NB4 (cell line): Measurements from ENCODE around the gene PLCXD1.
"Not testable (repeated sequence)": the region's sequence is repeated elsewhere in the genome, so short reads cannot be mapped to it uniquely, and the experiment has no call there.

Experiments used
- DNase-seq: peaks from one replicate; pipeline ENCODE4 v3.0.0; 2010; ENCODE audit warnings: low read depth
- H3K4me3 ChIP-seq: one replicate; pipeline ENCODE4 v1.5.1; 2011; ENCODE audit warnings: mild to moderate bottlenecking, low read depth, low read length, moderate library complexity
- MYC ChIP-seq: IDR thresholded peaks from 2 replicates; pipeline ENCODE4 v1.6.1; 2011; ENCODE audit warnings: low read depth, low read length
- POLR2A ChIP-seq: IDR thresholded peaks from 2 replicates; pipeline ENCODE4 v1.6.1; 2011; ENCODE audit warnings: mild to moderate bottlenecking; ENCODE audit not compliant: insufficient read length; ENCODE audit errors: extremely low read depth
- TF ChIP-seq, protein P1 (sequence below): IDR thresholded peaks from one replicate; pipeline ENCODE4 v1.5.1; 2012; ENCODE audit warnings: low read depth, low read length
- TF ChIP-seq, protein P2 (sequence below): IDR thresholded peaks from 2 replicates; pipeline ENCODE4 v1.6.1; 2011; ENCODE audit warnings: low read depth, low read length

PLCXD1 gene

DNA sequence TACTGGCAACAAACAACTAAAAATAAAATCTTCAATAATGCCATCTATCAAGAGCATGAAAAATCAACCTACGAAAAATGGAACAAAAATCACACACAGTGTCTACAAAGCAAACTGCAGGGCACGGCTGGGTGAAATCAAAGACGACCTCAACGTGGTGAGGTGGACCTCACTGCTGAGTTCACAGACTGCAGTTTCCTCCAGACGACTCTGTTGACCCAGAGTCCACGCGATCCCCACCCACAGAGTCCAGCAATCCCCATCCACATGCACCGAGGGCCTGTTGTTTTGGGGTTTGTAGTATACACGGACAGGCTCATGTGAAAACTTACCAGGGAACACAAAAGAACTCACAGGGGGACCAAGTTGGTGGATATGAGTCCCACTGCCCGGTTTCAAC lies 68.5 kb downstream of the PLCXD1 start:
- TF ChIP-seq, protein P1, sequence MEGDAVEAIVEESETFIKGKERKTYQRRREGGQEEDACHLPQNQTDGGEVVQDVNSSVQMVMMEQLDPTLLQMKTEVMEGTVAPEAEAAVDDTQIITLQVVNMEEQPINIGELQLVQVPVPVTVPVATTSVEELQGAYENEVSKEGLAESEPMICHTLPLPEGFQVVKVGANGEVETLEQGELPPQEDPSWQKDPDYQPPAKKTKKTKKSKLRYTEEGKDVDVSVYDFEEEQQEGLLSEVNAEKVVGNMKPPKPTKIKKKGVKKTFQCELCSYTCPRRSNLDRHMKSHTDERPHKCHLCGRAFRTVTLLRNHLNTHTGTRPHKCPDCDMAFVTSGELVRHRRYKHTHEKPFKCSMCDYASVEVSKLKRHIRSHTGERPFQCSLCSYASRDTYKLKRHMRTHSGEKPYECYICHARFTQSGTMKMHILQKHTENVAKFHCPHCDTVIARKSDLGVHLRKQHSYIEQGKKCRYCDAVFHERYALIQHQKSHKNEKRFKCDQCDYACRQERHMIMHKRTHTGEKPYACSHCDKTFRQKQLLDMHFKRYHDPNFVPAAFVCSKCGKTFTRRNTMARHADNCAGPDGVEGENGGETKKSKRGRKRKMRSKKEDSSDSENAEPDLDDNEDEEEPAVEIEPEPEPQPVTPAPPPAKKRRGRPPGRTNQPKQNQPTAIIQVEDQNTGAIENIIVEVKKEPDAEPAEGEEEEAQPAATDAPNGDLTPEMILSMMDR, result no peak
- TF ChIP-seq, protein P2, sequence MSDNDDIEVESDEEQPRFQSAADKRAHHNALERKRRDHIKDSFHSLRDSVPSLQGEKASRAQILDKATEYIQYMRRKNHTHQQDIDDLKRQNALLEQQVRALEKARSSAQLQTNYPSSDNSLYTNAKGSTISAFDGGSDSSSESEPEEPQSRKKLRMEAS, result no peak
- no peak for TF ChIP-seq MYC
- TF ChIP-seq POLR2A, result no peak
- H3K4me3 ChIP-seq, result no peak overlapping the region
- no peak for DNase-seq

DNA sequence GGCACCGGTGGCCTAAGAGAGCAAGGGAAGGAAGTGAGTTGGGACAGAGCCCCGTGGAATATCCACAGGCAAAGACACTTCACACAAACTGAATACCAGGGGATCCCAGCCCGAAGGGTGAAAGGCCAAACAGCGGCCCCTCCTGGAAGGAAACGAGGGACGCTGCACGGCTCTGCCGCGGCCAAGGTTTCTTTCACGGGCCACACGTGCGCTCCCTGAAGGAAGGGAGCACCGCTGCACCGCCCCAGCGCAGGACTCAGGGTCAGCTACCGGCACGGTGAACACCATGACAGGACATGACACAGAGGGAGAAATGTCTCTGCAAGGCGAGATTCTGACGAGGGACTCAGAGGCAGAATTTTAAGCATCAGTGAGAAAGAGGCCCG lies 69.0 kb downstream of the PLCXD1 start:
- TF ChIP-seq MYC, result no peak

DNA sequence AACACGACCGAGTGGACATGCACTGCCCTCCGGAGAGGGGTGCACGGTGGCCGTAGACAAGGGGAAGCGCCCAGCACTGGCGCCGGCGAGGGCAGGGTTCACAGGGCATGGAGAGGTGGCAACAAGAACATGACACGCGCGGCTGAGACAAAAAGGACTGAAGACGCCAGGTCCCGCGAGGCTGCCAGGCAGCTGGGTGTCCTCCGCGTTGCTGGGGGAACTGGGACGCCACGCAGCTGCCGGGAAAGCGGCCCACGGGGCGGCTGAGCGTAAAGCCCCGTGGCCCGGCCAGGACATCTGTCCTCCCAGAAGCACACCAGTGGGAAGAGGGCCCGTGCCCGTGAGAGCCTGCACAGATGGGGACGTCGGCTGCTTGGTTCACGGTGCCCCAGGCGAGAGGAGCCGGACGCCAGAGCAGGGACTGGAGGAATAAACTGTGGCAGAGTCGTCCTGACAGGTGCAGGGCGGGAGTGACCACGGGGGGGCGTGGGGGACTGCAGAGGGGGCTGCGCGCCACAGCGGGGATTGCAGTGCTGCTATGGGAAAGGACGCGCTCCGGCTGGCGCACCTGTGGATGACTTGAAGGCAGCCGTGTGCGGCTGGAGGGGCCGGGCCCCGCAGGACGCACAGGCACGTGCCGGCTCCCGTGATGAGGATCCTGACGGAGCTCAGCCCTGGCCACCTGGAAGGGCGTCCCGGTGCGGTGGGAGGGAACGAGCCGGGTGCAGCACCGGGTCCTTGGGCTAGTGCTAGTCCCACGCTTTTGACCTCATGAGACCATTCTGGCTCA lies 69.5 kb downstream of the PLCXD1 start:
- no peak overlapping the region for H3K4me3 ChIP-seq
- TF ChIP-seq MYC, result no peak
- TF ChIP-seq, protein P2, result no peak
- TF ChIP-seq, protein P1, result no peak
- no peak for TF ChIP-seq POLR2A

More for the DNA sequence above, 69.0 kb downstream of the PLCXD1 start:
- H3K4me3 ChIP-seq, result no peak overlapping the region
- DNase-seq, result no peak

DNA sequence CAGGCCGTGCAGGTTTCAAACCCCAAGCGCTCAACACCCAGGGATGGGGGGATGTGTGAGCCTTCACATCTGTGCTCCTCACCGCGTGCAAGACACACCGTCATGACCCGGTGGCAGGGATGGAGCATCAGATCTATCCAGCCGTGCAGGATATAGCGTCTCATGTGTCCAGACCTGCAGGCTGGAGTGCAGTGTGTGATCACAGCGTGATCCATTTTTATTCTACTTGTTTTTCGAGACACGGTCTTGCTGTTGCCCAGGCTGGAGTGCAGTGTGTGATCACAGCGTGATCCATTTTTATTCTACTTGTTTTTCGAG lies 70.1 kb downstream of the PLCXD1 start:
- not testable (repeated sequence) for H3K4me3 ChIP-seq, DNase-seq

More for the DNA sequence above, 69.5 kb downstream of the PLCXD1 start:
- DNase-seq, result no peak

DNA sequence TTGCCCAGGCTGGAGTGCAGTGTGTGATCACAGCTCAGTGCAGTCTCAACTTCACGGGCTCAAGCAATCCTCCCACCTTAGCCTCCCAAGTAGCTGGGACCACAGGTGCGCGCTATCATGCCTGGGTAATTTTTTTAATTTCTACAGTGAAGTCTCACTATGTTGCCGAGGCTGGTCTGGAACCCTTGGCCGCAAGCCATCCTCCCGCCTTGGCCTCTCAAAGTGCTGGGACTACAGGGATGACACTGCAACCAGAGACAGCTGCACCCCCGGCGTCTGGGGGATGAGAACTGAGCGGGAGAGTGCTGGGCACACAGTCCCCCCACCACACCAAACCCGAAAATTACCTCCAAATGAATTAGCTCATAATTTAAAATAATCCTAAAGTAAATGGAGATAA lies 70.6 kb downstream of the PLCXD1 start:
- TF ChIP-seq MYC, result no peak
- TF ChIP-seq, protein P2, result no peak
- TF ChIP-seq POLR2A, result no peak
- TF ChIP-seq, protein P1, result no peak
- DNase-seq, result no peak
- H3K4me3 ChIP-seq, result no peak overlapping the region

DNA sequence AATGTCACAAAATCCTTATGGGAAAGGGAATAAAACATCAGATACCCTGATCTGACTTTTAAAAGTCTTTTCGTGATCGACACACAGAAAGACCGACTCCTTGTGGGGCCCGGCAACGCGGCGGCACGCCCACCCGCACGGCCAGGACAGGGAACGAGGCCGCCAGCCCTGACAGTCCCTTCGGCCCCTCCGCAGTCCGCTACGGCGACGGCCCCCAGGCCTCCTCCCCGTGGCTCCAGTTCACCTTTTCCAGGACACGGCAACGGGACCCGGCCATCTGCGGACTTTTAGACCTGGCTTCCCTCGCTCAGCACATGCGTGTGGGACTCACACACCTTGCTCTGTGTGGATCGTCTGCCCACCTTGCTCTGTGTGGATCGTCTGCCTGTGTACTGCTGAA lies 71.0 kb downstream of the PLCXD1 start:
- H3K4me3 ChIP-seq, result no peak overlapping the region
- no peak for DNase-seq
- TF ChIP-seq POLR2A, result no peak
- TF ChIP-seq, protein P2, result no peak
- no peak for TF ChIP-seq MYC
- TF ChIP-seq, protein P1, result no peak
